GM19397 (cell line): ENCODE results near the gene DISC1.
"Not testable (repeated sequence)": the region's sequence is repeated elsewhere in the genome, so short reads cannot be mapped to it uniquely, and the experiment has no call there.

Source experiments
- ATAC-seq: cut with Tn5 transposase; IDR thresholded peaks from one replicate; pipeline ENCODE4 v1.9.1; 2021; ENCODE audit warnings: mild to moderate bottlenecking, moderate library complexity; ENCODE audit not compliant: unreplicated experiment

DISC1 gene

DNA sequence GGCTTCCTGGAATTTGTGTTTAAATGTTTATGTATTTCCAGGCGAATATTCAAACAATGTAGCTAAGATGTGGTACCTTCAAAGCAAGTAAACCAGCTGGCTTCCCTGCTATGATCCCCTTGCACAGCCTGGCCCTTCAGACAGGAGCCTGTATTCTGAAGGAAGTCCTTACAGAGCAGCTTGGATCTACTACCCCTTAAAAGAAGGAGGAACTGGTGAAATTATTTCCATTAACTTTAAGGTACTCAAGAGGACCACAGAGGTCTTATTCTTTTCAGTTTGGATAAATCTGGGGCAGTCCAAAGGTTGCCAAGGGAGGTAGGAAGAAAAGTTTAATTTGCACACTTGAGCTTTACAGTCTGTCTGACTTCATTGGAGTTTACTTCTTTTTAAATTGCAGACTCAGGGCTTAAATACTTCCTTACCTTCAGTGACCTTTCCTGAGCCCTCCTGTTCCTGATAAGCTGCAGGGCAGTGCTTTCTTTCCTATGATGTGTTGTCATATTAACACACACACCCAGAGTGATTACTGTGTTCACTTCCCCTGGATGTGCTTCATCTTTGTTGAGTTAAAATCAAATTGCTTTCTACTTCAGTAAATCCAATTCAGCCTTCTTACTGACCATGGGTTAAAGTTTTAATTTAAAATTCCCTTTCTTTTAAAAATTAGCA is 40.5 kb downstream of the DISC1 start:
- ATAC-seq = no peak

DNA sequence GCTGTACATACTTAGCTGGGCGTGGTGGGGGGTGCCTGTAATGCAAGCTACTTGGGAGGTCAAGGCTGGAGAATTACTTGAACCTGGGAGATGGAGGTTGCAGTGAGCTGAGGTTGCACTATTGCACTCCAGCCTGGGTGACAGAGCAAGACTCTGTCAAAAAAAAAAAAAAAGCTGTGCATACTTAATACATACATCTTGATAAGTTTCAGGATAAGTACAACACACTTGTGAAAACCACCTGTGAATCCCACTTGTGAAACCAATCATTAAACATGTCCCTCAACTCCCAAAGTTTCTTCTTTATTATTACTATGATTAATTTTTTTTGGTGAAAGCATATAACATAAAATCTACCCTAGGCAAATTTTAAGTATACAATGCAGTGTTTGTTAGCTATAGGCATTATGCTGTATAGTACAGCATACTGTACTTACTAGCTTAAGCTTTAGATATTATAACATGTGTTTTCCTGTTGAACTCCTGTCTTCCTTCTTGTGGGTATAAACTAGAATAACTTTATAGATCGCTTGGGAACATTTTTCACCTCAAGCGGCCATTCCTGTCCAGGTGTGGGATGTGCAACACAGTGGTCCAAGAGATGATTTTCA is 41.4 kb downstream of the DISC1 start:
- ATAC-seq = no peak

DNA sequence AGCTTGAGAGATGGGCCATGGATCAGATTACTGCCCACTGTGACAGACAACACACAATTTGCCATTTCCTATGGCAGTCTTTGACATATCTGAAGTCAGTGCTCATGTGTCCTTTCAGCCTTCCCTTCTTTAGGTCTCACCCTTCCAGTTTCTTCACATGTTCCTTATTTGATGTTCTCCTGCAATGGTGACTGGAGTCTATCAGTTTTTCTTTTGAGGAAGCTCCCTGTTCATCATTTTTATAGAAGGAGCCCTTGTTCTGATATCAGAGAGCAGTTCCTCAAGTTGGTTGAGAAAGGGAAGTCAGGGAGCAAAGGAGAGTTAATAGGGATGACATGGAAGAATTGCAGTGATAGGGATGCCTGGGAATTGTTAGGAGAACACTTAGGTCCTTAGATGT is 42.2 kb downstream of the DISC1 start:
- no peak for ATAC-seq

DNA sequence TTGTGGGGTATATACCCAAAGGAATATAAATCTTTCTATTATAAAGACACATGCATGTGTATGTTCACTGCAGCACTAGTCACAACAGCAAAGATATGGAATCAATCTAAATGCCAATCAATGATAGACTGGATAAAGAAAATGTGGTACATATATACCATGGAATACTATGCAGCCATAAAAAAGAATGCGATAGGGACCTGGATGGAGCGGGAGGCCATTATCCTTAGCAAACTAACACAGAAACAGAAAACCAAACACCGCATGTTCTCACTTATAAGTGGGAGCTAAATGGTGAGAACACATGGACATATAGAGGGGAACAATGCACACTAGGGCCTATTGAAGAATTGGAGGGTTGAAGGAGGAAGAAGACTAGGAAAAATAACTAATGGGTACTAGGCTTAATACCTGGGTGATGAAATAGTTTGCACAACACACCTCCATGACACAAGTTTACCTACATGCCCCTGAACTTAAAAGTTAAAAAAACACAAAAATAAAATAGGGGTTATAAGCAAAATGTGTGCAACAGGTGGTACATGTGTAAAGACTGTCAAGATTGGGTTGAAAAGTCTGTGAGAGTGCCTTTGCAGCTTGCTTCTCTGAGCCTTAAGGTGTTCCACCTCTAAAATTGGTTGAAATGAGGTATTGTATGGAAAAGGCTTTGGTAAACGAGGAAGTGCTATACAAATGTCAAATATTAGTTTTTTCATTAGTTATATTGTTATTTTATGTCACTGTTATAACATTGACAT is 43.5 kb downstream of the DISC1 start:
- ATAC-seq = not testable (repeated sequence)

DNA sequence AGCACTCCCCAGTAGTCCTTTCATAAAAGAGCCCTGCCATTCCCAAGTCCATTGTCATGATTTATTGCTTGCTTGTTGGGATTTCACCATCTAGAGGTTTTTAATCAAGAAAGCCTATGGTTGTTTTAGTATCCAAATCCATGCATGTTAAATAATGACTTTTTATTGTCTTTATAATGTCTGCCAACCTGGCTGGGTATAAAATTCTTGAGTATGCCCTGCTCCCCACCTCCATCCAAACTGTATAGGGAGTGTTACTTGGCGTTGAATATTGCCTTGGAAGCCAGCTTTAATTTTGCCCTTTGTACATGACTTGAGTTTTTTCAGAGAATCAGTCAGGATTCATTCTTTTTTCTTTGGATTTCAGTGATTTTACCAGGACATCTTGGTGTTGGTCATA is 44.2 kb downstream of the DISC1 start:
- no peak for ATAC-seq

DNA sequence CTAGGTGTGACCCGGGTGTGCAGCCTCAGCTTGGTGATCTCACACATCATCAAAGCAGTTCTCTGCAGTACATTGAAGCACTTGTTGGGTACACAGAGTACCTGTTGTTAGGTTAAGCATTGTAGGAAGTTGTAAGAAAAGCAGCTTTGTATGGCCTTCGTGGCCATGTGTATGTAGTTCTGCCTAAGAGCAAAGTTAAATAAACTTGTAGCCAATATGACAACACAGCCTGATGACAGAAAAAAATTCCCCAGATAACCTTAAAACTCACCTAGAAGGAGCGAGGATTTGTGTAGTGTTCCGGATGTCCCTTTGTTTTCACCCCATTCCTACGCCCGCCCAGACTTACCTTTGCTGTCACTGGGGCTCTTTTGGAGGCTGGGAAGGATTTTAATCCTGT is 48.0 kb downstream of the DISC1 start:
- no peak for ATAC-seq

DNA sequence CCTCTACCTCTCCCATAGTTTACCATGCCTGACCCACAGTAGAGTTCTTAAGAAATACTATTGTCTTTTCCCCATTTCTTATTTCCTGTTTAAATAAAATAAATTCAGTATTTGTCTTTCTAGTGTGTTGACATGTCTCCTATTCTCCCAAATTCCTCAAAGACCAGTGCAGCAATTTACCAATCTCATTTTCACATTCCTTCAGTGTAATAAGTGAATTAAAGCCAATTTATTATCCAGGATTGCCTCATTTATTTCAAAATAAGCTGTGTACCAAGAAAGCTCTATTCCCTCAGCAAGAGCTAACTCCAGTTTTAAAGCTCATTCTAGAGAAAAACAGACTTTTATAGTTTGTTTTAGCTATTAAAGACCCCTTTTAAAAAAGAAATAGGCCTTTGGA is 49.9 kb downstream of the DISC1 start:
- no peak for ATAC-seq

DNA sequence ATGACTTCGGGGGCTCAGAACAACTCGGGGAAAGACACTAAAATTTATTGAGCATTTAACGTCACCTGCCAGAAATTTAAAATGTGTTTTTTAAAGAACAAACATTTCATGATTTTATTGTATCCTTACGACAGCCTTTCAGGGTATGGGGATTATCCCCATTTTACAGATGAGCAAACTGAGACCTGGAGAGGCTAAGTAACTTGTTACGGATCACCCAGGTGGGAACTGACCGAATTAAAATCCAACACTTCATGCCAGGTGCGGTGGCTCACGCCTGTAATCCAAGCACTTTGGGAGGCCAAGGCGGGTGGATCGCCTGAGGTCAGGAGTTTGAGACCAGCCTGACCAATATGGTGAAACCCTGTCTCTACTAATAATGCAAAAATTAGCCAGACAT is 50.9 kb downstream of the DISC1 start:
- no peak for ATAC-seq

DNA sequence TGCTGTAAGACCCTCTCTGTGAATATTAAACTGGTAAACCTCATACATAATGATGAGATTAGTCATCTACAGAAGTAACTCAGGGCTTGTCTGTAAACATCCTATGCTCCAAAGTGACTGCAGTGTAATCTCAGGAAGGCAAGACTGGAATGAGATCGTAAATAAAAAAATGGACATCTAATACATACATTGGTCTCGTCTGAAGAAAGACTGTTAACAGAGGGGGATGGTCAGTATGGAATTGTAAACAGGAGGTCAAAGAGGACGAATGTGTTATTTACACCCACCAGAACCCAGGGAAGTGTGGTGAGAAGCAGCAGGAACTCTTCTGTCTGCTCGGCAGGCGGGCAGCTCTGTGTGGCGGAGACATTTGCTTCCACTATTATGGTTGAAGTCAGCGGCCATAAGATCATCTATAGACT is 51.4 kb downstream of the DISC1 start:
- ATAC-seq = no peak

DNA sequence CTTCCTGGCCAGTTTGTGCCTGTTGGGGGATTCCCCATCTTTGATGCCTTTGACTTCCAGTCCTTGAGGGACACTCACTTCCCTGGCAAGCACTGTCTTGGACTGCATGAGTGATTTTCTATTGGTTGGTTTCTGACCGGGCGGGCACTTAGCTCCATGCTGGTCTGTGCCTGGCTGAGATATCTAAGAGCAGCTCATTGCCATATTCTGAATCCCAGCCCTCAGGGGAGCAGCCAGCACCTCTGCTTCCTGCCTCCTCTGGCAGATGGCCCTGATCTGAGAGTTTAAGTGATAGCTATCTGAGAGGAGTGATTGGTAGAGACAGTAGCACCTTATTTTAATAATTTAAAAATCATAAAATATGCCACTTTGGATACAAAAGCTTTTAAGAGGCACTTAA is 52.5 kb downstream of the DISC1 start:
- no peak for ATAC-seq

DNA sequence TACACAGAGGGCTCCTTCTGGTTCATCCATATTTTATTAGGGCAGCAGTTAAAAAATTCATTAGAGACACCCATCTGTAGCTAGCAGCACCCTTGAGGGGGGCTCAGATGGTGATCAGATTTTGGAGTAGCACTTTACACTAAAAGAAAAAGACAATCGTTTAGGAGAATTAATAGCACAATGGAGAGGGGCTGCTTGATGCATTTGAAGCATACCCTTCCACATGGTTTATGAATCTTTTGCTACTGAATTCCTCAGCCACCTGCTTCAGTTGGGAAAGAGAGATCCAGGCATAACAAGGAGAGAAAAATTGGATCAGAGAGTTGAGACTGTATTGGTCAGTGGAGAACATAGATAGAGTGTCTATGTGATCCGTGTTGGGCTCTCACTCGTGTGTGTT is 54.4 kb downstream of the DISC1 start:
- ATAC-seq = no peak

DNA sequence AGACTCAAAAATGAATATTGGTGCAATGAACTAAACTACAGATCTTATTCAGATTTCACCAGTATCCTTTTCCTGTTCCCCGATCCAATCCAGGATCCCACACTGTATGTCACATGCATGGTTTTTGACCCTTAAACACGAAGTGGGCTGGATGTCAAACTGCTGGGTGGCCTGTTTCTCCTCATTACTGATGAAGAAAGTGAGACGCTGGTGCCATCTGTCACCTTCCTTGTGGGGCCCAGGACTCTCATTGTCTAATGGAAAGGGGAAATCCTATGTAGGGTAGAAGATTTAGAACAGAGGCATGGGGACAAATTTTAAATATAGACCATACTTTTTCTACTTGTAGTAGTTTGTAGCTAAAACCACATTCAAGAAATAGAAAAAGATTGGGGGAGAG is 56.2 kb downstream of the DISC1 start:
- no peak for ATAC-seq

DNA sequence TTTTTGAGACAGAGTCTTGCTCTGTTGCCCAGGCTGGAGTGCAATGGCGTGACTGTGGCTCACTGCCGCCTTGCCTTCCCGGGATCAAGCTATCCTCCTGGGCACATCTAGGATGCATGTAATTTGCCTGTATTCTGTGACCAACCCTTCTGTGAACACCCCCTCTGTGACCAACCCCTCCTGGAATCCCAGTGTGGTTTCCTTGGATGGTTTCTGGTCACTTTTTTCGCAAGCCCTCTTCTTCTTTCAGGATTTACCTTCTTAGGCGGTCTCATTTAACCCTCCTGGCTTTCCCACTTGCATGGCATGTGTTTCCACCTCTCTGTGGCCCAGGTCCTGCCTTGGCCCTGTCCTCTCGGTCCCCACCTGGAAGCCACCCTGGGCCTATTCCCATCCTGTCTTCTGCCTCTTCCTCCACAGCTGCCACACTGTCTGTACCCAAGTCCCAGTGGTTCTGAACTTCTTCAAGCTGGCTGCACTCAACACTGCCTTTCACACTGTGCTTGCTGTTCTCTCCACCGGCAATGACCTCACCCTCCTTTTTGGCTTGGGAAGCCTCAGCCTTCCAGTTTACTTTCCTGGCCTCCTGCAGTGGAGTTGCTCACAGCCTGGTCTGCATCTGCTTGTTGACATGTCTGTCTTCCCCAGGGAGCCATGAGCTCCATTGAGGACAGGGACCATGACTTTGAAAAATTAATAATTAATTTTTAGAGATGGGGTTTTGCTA is 57.0 kb downstream of the DISC1 start:
- ATAC-seq = no peak

DNA sequence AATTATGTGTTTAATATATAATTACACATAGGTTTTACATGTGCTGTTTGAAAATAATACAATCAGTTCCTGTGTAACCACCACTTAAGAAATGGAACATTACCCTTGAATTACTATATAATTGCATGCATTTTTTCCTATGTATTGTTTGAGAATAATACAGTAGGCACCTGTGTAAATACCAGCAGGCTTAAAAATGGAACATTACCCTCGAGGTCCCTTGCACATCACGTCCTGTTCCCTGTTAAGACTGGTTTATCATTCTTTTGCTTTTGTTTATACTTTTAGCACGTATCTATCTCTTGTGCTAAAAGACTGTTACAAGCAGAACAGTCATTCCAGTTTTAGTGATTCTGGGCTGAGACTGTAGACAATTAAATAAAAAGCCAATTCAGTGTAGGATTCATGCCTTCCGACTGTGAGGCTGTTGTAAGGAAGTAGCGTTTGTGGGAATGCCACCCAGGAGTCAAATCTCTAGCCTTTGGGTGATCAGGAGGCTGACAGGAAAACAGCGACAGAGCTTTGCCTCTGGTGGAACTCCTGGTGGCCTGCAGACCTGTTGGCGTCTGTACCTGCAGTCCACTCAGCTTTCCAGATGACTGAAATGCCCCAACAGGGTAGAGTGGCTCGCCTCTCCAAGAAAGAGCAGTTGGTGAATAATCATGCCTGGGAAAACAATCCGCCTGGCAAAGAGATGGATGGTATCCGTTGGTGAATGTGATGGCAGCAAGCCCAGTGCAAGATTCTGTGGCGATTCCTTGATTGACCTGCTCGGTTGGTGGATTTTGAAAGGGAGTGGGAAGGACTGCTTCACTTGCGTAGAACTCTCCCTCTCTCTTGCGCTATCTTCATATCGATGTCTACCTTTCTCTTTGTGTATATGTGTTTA is 58.0 kb downstream of the DISC1 start:
- ATAC-seq = no peak

DNA sequence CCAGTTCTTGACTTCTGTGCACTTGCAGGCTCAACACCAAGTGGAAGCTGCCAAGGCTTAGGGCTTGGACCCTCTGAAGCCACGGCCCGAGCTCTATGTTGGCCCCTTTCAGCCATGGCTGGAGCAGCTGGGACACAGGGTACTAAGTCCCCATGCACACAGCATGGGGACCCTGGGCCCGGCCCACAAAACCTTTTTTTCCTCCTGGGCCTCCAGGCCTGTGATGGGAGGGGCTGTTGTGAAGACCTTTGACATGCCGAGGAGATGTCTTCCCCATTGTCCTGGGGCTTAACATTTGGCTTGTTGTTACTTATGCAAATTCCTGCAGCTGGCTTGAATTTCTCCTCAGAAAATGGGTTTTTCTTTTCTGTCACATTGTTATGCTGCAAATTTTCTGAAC is 59.8 kb downstream of the DISC1 start:
- ATAC-seq = no peak

DNA sequence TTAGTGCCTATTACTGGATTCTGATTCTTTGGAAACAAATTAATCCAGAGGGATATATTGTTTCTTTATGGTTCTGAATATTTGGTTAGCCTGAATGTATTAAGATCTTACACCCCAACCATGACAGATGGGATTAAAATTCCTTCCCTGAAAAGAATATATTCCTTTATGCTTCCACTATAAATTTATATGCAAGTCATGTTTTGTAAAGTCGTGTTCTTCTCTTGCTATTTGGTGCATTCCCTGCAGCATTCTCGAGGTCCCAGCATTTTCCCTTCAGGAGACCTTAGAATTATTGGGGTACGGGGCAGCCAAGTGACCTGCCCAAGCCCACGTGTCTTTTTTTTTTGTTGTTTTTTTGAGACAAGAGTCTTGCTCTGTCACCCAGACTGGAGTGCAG is 62.4 kb downstream of the DISC1 start:
- ATAC-seq = no peak

DNA sequence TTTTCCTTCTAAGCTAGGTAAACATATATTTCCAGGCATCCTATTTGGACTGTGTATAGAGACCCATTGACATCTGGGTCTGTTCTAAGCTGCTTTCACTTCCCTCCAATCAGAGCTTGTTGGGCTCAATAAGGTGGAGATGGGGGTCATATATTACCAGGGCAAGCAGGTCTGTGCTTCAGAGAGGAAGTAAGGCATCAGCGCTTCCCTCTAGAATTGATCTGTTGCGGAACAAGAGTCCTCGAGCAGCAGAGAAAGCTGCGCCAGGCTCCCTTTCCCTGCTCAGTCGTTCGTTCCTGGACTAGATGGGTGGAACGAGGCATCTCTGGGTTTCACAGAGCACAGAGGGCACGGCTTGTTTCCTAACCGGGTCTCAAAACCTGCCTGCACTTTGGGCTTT is 63.5 kb downstream of the DISC1 start:
- no peak for ATAC-seq

DNA sequence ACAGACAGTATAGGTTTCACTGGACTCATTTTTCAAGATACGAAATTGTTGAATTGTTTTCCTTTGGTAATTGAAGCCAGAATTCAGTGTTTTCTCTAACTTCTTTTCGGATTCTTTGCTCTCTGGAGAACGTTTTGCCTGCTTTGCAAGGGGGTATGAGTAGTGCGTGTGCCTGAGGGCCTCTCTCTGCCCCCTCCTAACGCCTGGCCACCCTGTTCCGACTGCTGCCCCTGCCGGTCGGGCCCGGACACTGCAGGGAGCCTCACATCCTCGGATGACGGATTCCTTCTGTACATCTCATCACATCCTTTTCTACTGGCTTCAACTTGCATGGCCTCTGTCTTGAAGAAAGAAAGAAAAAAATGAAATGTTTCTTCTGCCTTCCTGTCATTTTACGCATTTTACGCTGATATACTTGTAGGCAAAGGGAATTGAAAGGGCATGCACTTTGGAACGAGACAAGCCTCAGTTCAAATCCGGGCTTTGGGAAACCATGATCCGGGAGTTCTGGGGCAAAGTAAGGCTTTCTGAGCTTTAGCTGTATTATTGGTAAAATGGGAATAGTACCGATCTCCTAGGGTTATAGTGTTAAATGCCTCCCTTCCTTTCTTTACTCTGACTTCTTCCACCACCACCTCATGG is 65.1 kb downstream of the DISC1 start:
- ATAC-seq = no peak

DNA sequence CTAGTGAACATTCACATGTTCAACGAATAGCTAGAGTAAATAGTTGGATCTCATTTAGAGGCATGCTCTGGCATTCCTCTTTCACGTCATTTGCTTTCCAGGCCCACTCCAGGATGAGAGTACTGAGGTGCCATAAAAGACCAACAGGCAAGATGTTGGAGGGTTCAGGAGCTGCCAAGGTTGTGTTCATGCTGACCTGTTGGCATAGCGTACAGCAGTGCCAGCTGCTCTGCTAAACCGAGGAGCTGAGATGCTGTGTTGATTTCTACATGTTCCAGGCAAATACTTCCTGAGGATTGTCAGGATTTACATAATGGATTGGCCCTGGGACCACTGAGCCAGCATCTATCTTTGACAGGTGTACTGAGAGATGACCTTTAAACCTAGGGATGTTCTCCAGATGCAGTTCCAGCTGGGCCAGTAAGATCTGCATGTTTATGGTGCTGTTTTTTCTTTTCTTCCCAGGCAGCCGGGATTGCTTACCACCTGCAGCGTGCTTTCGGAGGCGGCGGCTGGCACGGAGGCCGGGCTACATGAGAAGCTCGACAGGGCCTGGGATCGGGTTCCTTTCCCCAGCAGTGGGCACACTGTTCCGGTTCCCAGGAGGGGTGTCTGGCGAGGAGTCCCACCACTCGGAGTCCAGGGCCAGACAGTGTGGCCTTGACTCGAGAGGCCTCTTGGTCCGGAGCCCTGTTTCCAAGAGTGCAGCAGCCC is 66.9 kb downstream of the DISC1 start:
- ATAC-seq = no peak

DNA sequence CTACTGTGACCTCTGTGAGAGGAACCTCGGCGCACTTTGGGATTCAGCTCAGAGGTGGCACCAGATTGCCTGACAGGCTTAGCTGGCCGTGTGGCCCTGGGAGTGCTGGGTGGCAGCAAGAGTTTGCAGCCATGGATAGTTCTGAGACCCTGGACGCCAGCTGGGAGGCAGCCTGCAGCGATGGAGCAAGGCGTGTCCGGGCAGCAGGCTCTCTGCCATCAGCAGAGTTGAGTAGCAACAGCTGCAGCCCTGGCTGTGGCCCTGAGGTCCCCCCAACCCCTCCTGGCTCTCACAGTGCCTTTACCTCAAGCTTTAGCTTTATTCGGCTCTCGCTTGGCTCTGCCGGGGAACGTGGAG is 67.5 kb downstream of the DISC1 start:
- no peak for ATAC-seq
